IPS-15b (cell line): ENCODE results near the gene ETV6.

Experiments
- H3K27me3 ChIP-seq: one replicate; pipeline ENCODE4 v1.6.1; 2013; ENCODE audit warnings: low read length; ENCODE audit not compliant: control insufficient read depth, insufficient read depth
- H3K36me3 ChIP-seq: one replicate; pipeline ENCODE4 v1.6.1; 2013; ENCODE audit warnings: low read length; ENCODE audit not compliant: control insufficient read depth, insufficient read depth
- H3K4me1 ChIP-seq: one replicate; pipeline ENCODE4 v1.6.1; 2013; ENCODE audit warnings: mild to moderate bottlenecking, low read length; ENCODE audit not compliant: control insufficient read depth, insufficient read depth
- H3K4me3 ChIP-seq: one replicate; pipeline ENCODE4 v1.5.1; 2013; ENCODE audit warnings: low read depth, low read length
- H3K9ac ChIP-seq: one replicate; pipeline ENCODE4 v1.6.1; 2013; ENCODE audit warnings: low read depth, mild to moderate bottlenecking, low read length
- H3K9me3 ChIP-seq: one replicate; pipeline ENCODE4 v1.6.1; 2013; ENCODE audit warnings: mild to moderate bottlenecking, low read length; ENCODE audit not compliant: control insufficient read depth, insufficient read depth

The ETV6 gene

GRCh38 chr12:11834931-11835330 lies 185.5 kb downstream of the ETV6 start:
- Histone ChIP-seq H3K9ac (no peak overlapping the region), H3K4me1 (peaks cover 3% of the 10 kb centered on the region), H3K4me3 (no peak overlapping the region), H3K36me3 (no peaks in the 10 kb centered on the region), H3K27me3 (no peaks in the 10 kb centered on the region), H3K9me3 (no peaks in the 10 kb centered on the region)

GRCh38 chr12:11836282-11837151 lies 187.0 kb downstream of the ETV6 start:
- Histone ChIP-seq H3K9me3 (no peaks in the 10 kb centered on the region), H3K27me3 (no peaks in the 10 kb centered on the region), H3K4me3 (no peak overlapping the region), H3K9ac (no peak overlapping the region), H3K36me3 (no peaks in the 10 kb centered on the region), H3K4me1 (peaks cover 3% of the 10 kb centered on the region)

- no peaks in the 10 kb centered on the region for H3K36me3 ChIP-seq
- no peak overlapping the region for H3K4me3 ChIP-seq
- peaks cover 3% of the 10 kb centered on the region for H3K4me1 ChIP-seq
- H3K9me3 ChIP-seq = no peaks in the 10 kb centered on the region
- H3K27me3 ChIP-seq = no peaks in the 10 kb centered on the region
- no peak overlapping the region for H3K9ac ChIP-seq
Measured at GRCh38 chr12:11837216-11837934, 187.9 kb downstream of the ETV6 start.

- Histone ChIP-seq H3K4me3 (no peak overlapping the region), H3K27me3 (no peaks in the 10 kb centered on the region), H3K36me3 (no peaks in the 10 kb centered on the region), H3K9me3 (no peaks in the 10 kb centered on the region), H3K9ac (no peak overlapping the region), H3K4me1 (peaks cover 3% of the 10 kb centered on the region)
Measured at GRCh38 chr12:11838403-11838802, 188.9 kb downstream of the ETV6 start.

GRCh38 chr12:11839091-11839641 lies 189.7 kb downstream of the ETV6 start:
- Histone ChIP-seq H3K36me3 (no peaks in the 10 kb centered on the region), H3K9me3 (no peaks in the 10 kb centered on the region), H3K27me3 (no peaks in the 10 kb centered on the region), H3K9ac (no peak overlapping the region), H3K4me1 (peaks cover 3% of the 10 kb centered on the region), H3K4me3 (no peak overlapping the region)

GRCh38 chr12:11840366-11840765 lies 190.9 kb downstream of the ETV6 start:
- no peaks in the 10 kb centered on the region for H3K9me3 ChIP-seq
- H3K4me1 ChIP-seq = peaks cover 3% of the 10 kb centered on the region
- H3K27me3 ChIP-seq = no peaks in the 10 kb centered on the region
- H3K9ac ChIP-seq = no peak overlapping the region
- H3K4me3 ChIP-seq = no peak overlapping the region
- H3K36me3 ChIP-seq = no peaks in the 10 kb centered on the region

- Histone ChIP-seq H3K9me3 (no peaks in the 10 kb centered on the region), H3K4me1 (no peaks in the 10 kb centered on the region), H3K27me3 (no peaks in the 10 kb centered on the region), H3K9ac (no peak overlapping the region), H3K36me3 (no peaks in the 10 kb centered on the region), H3K4me3 (no peak overlapping the region)
Measured at GRCh38 chr12:11846488-11846887, 197.0 kb downstream of the ETV6 start.

- Histone ChIP-seq H3K4me1 (no peaks in the 10 kb centered on the region), H3K4me3 (no peak overlapping the region), H3K9me3 (no peaks in the 10 kb centered on the region), H3K36me3 (no peaks in the 10 kb centered on the region), H3K27me3 (no peaks in the 10 kb centered on the region), H3K9ac (no peak overlapping the region)
Measured at GRCh38 chr12:11847539-11847938, 198.1 kb downstream of the ETV6 start.

GRCh38 chr12:11849757-11850504 lies 200.5 kb downstream of the ETV6 start:
- Histone ChIP-seq H3K27me3 (no peaks in the 10 kb centered on the region), H3K4me1 (no peaks in the 10 kb centered on the region), H3K9me3 (no peaks in the 10 kb centered on the region), H3K36me3 (no peaks in the 10 kb centered on the region), H3K4me3 (no peak overlapping the region), H3K9ac (no peak overlapping the region)

- no peaks in the 10 kb centered on the region for H3K9me3 ChIP-seq
- H3K4me3 ChIP-seq = no peak overlapping the region
- H3K36me3 ChIP-seq = no peaks in the 10 kb centered on the region
- H3K9ac ChIP-seq = no peak overlapping the region
- no peaks in the 10 kb centered on the region for H3K27me3 ChIP-seq
- H3K4me1 ChIP-seq = peaks cover 10% of the 10 kb centered on the region
Measured at GRCh38 chr12:11853126-11853525, 203.7 kb downstream of the ETV6 start.

- no peaks in the 10 kb centered on the region for H3K9me3 ChIP-seq
- H3K36me3 ChIP-seq = no peaks in the 10 kb centered on the region
- peaks cover 10% of the 10 kb centered on the region for H3K4me1 ChIP-seq
- no peak overlapping the region for H3K4me3 ChIP-seq
- H3K9ac ChIP-seq = no peak overlapping the region
- H3K27me3 ChIP-seq = no peaks in the 10 kb centered on the region
Measured at GRCh38 chr12:11854011-11854499, 204.6 kb downstream of the ETV6 start.
